Measurements from ENCODE around the gene MRPL58.
"Not testable (repeated sequence)": the region's sequence is repeated elsewhere in the genome, so short reads cannot be mapped to it uniquely, and the experiment has no call there.

Gene MRPL58

GRCh38 chr17:75012346-75013091, at the start of gene MRPL58:
MRPL58 (plus strand) TSS chr17:75012670; CDS start chr17:75012687, 17 bp downstream.
- peak; percentile 95 for DNase-seq (ENCODE audit: low spot score)

- no peak for DNase-seq (ENCODE audit: low spot score)
Measured at GRCh38 chr17:74963656-74964055, 48.8 kb upstream of the MRPL58 start.

- no peak for DNase-seq (ENCODE audit: low spot score)
Measured at GRCh38 chr17:74964246-74964761, 48.2 kb upstream of the MRPL58 start.

- no peak for DNase-seq (ENCODE audit: low spot score)
Measured at GRCh38 chr17:74964988-74965622, 47.4 kb upstream of the MRPL58 start.

- no peak for DNase-seq (ENCODE audit: low spot score)
Measured at GRCh38 chr17:74968361-74968780, 44.1 kb upstream of the MRPL58 start.

- not testable (repeated sequence) for DNase-seq (ENCODE audit: low spot score)
Measured at GRCh38 chr17:74969501-74969900, 43.0 kb upstream of the MRPL58 start.

- no peak for DNase-seq (ENCODE audit: low spot score)
Measured at GRCh38 chr17:74970395-74970794, 42.1 kb upstream of the MRPL58 start.

GRCh38 chr17:74971069-74971841, 41.2 kb upstream of the MRPL58 start:
- no peak for DNase-seq (ENCODE audit: low spot score)

- DNase-seq (ENCODE audit: low spot score): no peak
Measured at GRCh38 chr17:74971842-74972106, 40.7 kb upstream of the MRPL58 start.

- peak; percentile 63 for DNase-seq (ENCODE audit: low spot score)
Measured at GRCh38 chr17:74972107-74972972, 40.1 kb upstream of the MRPL58 start, which contains the start of gene HID1. HID1 (minus strand) TSS chr17:74972759; CDS start chr17:74972656, 103 bp downstream.

GRCh38 chr17:74972973-74973328, 39.5 kb upstream of the MRPL58 start:
- DNase-seq (ENCODE audit: low spot score): no peak

- DNase-seq (ENCODE audit: low spot score): no peak
Measured at GRCh38 chr17:74975943-74976342, 36.5 kb upstream of the MRPL58 start.

- no peak for DNase-seq (ENCODE audit: low spot score)
Measured at GRCh38 chr17:74977802-74978201, 34.7 kb upstream of the MRPL58 start.

- no peak for DNase-seq (ENCODE audit: low spot score)
Measured at GRCh38 chr17:74978240-74978639, 34.2 kb upstream of the MRPL58 start.

GRCh38 chr17:74979408-74980146, 32.9 kb upstream of the MRPL58 start:
- DNase-seq (ENCODE audit: low spot score): no peak

- DNase-seq (ENCODE audit: low spot score): no peak
Measured at GRCh38 chr17:74981318-74981978, 31.0 kb upstream of the MRPL58 start.

GRCh38 chr17:74981979-74982662, 30.3 kb upstream of the MRPL58 start:
- peak; percentile 85 for DNase-seq (ENCODE audit: low spot score)

- DNase-seq (ENCODE audit: low spot score): not testable (repeated sequence)
Measured at GRCh38 chr17:74982663-74983313, 29.7 kb upstream of the MRPL58 start.

- DNase-seq (ENCODE audit: low spot score): no peak
Measured at GRCh38 chr17:74986206-74986576, 26.3 kb upstream of the MRPL58 start.

Measured in AG08396 (cell line).